Naive thymus-derived CD8-positive, alpha-beta T cell (primary cell): ENCODE measurements around the gene SCN4B. TPM values are rescaled to one million over a fixed set of nuclear protein-coding genes. Genes with fewer than 3 reads are reported as not detected.

ENCODE experiments used
- ATAC-seq, 2 donors: fragments of 150-1000 bp; cut with Tn5 transposase in 1 of 2; sonication (Bioruptor Pico), chemical (Tn5 transposase) in 1 of 2; 1 replicate in 1 of 2; 2 replicates in 1 of 2; pipeline ENCODE4 v1.10.0; 2021; ENCODE audit warnings: mild to moderate bottlenecking in 2 of 2, moderate library complexity in 2 of 2
- POLR2A ChIA-PET: fragments of 350-600 bp; sonication (Branson Sonifier 250); formaldehyde crosslinking; loops from one replicate; lab custom pipeline; 2021; ENCODE audit warnings: antibody characterized with exemption; lab: Charles Lee
- DNase-seq, 10 donors: peaks; one replicate each; pipeline versions ENCODE4 v3.0.0 to v3.0.0-alpha.2; 2020 to 2022
- H3K27ac Mint-ChIP-seq, 10 donors: one replicate each; pipeline ENCODE4 v1.8.0; 2020 to 2022; ENCODE audit warnings: mild to moderate bottlenecking in 10 of 10, mixed read lengths in 10 of 10, moderate library complexity in 4 of 10, inconsistent platforms in 1 of 10
- H3K27me3 Mint-ChIP-seq, 5 donors: one replicate each; pipeline ENCODE4 v1.8.0; 2021 to 2022; ENCODE audit warnings: mixed read lengths in 5 of 5
- H3K36me3 Mint-ChIP-seq, 3 donors: one replicate each; pipeline ENCODE4 v1.8.0; 2020 to 2022; ENCODE audit warnings: mixed read lengths in 3 of 3, mild to moderate bottlenecking in 2 of 3, inconsistent platforms in 1 of 3
- H3K4me1 Mint-ChIP-seq, 4 donors: one replicate each; pipeline ENCODE4 v1.8.0; 2021 to 2022; ENCODE audit warnings: mixed read lengths in 4 of 4
- H3K4me3 Mint-ChIP-seq, 10 donors: one replicate each; pipeline ENCODE4 v1.8.0; 2020 to 2022; ENCODE audit warnings: mild to moderate bottlenecking in 10 of 10, mixed read lengths in 10 of 10, moderate library complexity in 6 of 10, inconsistent platforms in 1 of 10
- H3K9me3 Mint-ChIP-seq, 9 donors: one replicate each; pipeline ENCODE4 v1.8.0; 2020 to 2022; ENCODE audit warnings: mixed read lengths in 9 of 9, mild to moderate bottlenecking in 3 of 9, inconsistent platforms in 1 of 9, moderate library complexity in 1 of 9
- polyA plus RNA-seq, 3 donors: library from polyadenylated mRNA; unstranded; fragments of 300-500 nt; fragmentation: Illumina TruSeq; gene quantifications; one replicate each; pipeline ENCODE4 v1.2.3, GENCODE V29; 2021
- total RNA-seq, 8 experiments: library from RNA in 2 of 8; stranded (reverse) in 2 of 8; gene quantifications; one replicate each; pipeline ENCODE4 v1.2.3 and lab custom pipeline; 2021 to 2026

The SCN4B gene
- total and polyA plus RNA-seq, 5 experiments from 2014 or later = not detected

GRCh38 chr11:118098996-118099837, 53.4 kb downstream of the SCN4B start:
- Mint-ChIP-seq H3K4me1 (peaks cover 0 to 2% (median 0%) of the 10 kb centered on the region in 4 donors), H3K27ac (no peak overlapping the region), H3K9me3 (no peaks in the 10 kb centered on the region), H3K27me3 (peaks cover 0 to 5% (median 1%) of the 10 kb centered on the region in 5 donors), H3K36me3 (no peaks in the 10 kb centered on the region), H3K4me3 (no peak overlapping the region)
- ATAC-seq (no peak), DNase-seq (no peak)
- POLR2A ChIA-PET = no interaction called here

- Mint-ChIP-seq H3K4me1 (no peaks in the 10 kb centered on the region), H3K36me3 (no peaks in the 10 kb centered on the region), H3K9me3 (no peaks in the 10 kb centered on the region), H3K27me3 (peaks cover 0 to 6% (median 3%) of the 10 kb centered on the region in 5 donors), H3K27ac (no peak overlapping the region), H3K4me3 (no peak overlapping the region)
- POLR2A ChIA-PET = no interaction called here
- DNase-seq (no peak), ATAC-seq (no peak)
Observed at GRCh38 chr11:118095967-118096367, 56.7 kb downstream of the SCN4B start.

DNA sequence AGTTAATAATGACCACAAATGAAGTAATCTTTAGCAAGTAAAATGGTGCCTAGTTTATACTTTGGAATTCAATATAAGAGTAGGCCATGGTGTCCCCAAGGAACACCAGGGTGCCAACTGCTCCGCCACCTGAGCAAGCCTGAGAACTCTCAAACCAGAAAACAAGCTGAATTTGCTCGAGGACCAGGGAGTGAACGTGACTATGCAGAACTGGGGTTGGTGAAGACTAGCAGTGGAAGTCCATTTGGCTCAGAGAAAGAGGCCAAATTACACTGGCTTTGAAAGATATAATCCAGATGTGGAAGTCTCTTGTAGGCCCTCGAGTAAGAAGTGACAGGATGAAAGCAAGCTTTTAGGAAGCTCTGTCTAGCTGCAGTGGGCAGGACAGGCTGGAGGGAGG, 57.1 kb downstream of the SCN4B start:
- DNase-seq (no peak), ATAC-seq (no peak)
- no peaks in the 10 kb centered on the region for H3K36me3 Mint-ChIP-seq
- H3K4me1 Mint-ChIP-seq = no peaks in the 10 kb centered on the region
- no peak overlapping the region for H3K27ac Mint-ChIP-seq
- POLR2A ChIA-PET = no interaction called here
- no peak overlapping the region for H3K4me3 Mint-ChIP-seq
- peaks cover 0 to 9% (median 3%) of the 10 kb centered on the region in 5 donors for H3K27me3 Mint-ChIP-seq
- H3K9me3 Mint-ChIP-seq = peaks cover 0 to 2% (median 0%) of the 10 kb centered on the region in 9 donors

DNA sequence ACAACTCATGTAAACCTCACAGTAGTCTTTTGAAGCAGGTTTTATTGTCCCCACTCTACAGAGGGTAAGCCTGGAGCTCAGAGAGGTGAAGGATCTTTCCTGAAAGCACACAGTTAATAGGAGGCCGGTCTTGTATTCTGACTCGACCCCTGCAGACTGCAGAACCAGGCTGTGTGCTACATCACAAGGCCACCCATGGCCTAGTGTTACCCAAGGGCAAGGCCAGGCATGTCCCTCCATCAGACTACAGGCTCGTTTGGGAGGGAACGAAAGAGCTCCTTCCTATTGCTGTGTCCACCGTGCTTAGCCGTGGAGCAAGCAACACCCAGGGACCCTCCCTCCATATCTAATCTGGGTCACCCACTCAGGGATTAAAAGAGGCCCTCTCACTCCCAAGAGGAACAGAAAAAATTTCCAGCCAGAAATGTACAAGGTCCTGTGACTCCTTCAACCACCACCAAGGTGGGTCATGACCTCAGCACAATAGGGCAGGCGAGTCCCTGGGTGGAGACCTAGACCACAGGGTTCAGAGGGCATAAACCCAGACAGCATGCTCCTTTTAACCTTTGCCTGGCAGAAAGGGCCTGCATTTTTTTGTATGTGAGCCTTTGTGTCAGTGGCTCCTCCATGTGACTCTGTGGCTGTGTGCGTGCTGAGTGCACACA, 59.6 kb downstream of the SCN4B start:
- peaks cover 2 to 13% (median 6%) of the 10 kb centered on the region in 5 donors for H3K27me3 Mint-ChIP-seq
- no peak overlapping the region for H3K4me3 Mint-ChIP-seq
- no peak for DNase-seq
- no peak for ATAC-seq
- H3K4me1 Mint-ChIP-seq = peaks cover 0 to 11% (median under 1%) of the 10 kb centered on the region in 4 donors
- peaks cover 0 to 15% (median 9%) of the 10 kb centered on the region in 9 donors for H3K9me3 Mint-ChIP-seq
- no peak overlapping the region for H3K27ac Mint-ChIP-seq
- peaks cover 0 to 11% (median 6%) of the 10 kb centered on the region in 3 donors for H3K36me3 Mint-ChIP-seq
- POLR2A ChIA-PET = no interaction called here

GRCh38 chr11:118091690-118092089, 60.9 kb downstream of the SCN4B start:
- H3K27me3 Mint-ChIP-seq = peaks cover 0 to 13% (median 6%) of the 10 kb centered on the region in 5 donors
- ATAC-seq (no peak), DNase-seq (no peak)
- H3K4me3 Mint-ChIP-seq = no peak overlapping the region
- peaks cover 0 to 27% (median 19%) of the 10 kb centered on the region in 9 donors for H3K9me3 Mint-ChIP-seq
- POLR2A ChIA-PET = no interaction called here
- H3K4me1 Mint-ChIP-seq = peaks cover 0 to 11% (median under 1%) of the 10 kb centered on the region in 4 donors
- peaks cover 0 to 20% (median 13%) of the 10 kb centered on the region in 3 donors for H3K36me3 Mint-ChIP-seq
- H3K27ac Mint-ChIP-seq = no peak overlapping the region

GRCh38 chr11:118090545-118091162, 62.0 kb downstream of the SCN4B start:
- Mint-ChIP-seq H3K4me1 (peaks cover 0 to 11% (median under 1%) of the 10 kb centered on the region in 4 donors), H3K27ac (no peak overlapping the region), H3K36me3 (peaks cover 0 to 22% (median 13%) of the 10 kb centered on the region in 3 donors), H3K27me3 (peaks cover 0 to 13% (median 6%) of the 10 kb centered on the region in 5 donors), H3K4me3 (no peak overlapping the region), H3K9me3 (peaks cover 0 to 33% (median 19%) of the 10 kb centered on the region in 9 donors)
- POLR2A ChIA-PET = interaction anchor here (0.6 kb wide), 1 partner anchor 159 kb away, joined by 3 read pairs; no protein-coding TSS in a partner anchor
- DNase-seq (no peak), ATAC-seq (no peak)

DNA sequence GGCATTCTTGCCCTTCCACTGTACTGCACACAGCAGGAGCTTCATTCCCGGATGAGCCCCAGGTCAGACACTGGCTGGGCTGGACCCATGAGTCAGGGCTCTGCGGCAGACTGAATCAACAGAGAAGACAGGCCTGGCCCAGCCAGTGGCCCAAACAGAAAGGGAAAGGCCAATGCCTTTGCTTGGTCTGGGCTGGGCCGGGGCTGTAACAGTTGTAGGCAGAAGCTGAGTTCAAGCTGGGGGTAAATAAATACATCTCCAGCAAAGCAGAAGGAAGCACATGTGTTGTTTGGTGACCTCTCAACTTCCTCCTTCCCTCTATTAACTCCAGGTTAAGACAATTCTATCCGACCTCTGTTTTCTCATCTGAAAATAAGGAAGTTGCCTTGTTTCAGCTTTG, 64.1 kb downstream of the SCN4B start:
- Mint-ChIP-seq H3K4me1 (peaks cover 3 to 11% (median 6%) of the 10 kb centered on the region in 4 donors), H3K4me3 (no peak overlapping the region), H3K36me3 (peaks cover 0 to 22% (median 13%) of the 10 kb centered on the region in 3 donors), H3K27ac (no peak overlapping the region), H3K9me3 (peaks cover 0 to 34% (median 19%) of the 10 kb centered on the region in 9 donors), H3K27me3 (peaks cover 0 to 10% (median 6%) of the 10 kb centered on the region in 5 donors)
- POLR2A ChIA-PET = no interaction called here
- no peak for ATAC-seq
- DNase-seq = no peak

DNA sequence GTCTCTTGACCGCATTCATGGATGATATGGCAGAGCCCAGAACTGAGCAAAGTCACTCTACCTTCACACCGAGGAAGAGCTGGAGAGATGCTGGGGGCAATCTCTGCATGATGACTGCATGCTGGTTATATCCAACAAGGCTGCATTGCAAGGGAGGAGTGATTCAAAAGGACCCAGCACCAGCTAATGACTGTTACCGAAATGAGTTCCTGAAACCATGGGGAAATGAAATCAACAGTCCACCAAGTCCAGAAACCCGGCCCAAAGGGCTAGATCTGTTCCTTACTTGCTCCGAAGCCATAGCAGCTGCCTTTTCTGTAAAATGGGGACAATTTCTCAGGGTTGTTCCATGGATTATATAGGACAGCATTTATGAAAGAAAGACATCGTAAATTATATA, 64.7 kb downstream of the SCN4B start:
- Mint-ChIP-seq H3K36me3 (peaks cover 0 to 22% (median 13%) of the 10 kb centered on the region in 3 donors), H3K27me3 (peaks cover 0 to 10% (median 6%) of the 10 kb centered on the region in 5 donors), H3K4me3 (no peak overlapping the region), H3K4me1 (peaks cover 3 to 15% (median 6%) of the 10 kb centered on the region in 4 donors), H3K27ac (no peak overlapping the region), H3K9me3 (peaks cover 0 to 34% (median 19%) of the 10 kb centered on the region in 9 donors)
- DNase-seq (no peak), ATAC-seq (no peak)
- POLR2A ChIA-PET = no interaction called here

- Mint-ChIP-seq H3K9me3 (peaks cover 0 to 34% (median 19%) of the 10 kb centered on the region in 9 donors), H3K27ac (no peak within 1 kb of the TSS), H3K36me3 (peaks cover 0 to 22% (median 13%) of the 10 kb centered on the region in 3 donors), H3K4me1 (peaks cover 3 to 15% (median 6%) of the 10 kb centered on the region in 4 donors), H3K27me3 (peaks cover 0 to 10% (median 6%) of the 10 kb centered on the region in 5 donors), H3K4me3 (no peak within 1 kb of the TSS)
- ATAC-seq = no peak
- POLR2A ChIA-PET = interaction anchor here (0.7 kb wide), 1 partner anchor 266 kb away, joined by 4 read pairs; no protein-coding TSS in a partner anchor
- no peak for DNase-seq
Observed at GRCh38 chr11:118086913-118087768, 65.5 kb downstream of the SCN4B start, which contains the start of gene SMIM35. Gene SMIM35, minus strand, starts transcription at chr11:118086963. Its CDS starts 206 bp downstream, at chr11:118086757.

DNA sequence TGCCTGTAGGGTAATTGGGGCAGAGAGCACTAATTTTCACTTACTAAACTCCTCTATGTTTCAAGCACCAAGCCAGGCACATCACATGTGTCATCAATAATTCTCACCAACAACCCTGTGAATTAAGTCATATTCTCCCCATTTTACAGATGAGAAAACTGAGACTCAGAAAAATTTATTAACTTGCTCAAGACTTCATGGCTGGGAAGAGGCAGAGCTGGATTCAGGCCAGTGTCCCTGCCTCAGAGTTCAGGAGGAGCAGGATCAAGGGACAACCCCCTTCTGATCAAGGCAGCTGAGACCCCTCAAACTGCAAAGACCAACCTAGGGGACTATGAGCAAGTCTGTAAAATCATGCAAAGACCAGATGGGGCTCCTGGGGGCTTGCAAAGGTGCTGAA, 68.0 kb downstream of the SCN4B start:
- DNase-seq (no peak), ATAC-seq (no peak)
- Mint-ChIP-seq H3K4me1 (peaks cover 3 to 15% (median 6%) of the 10 kb centered on the region in 4 donors), H3K36me3 (peaks cover 0 to 22% (median 13%) of the 10 kb centered on the region in 3 donors), H3K27ac (no peak overlapping the region), H3K4me3 (no peak overlapping the region), H3K9me3 (peaks cover 0 to 32% (median 19%) of the 10 kb centered on the region in 9 donors), H3K27me3 (peaks cover 0 to 9% (median 3%) of the 10 kb centered on the region in 5 donors)
- POLR2A ChIA-PET = interaction anchor here (0.6 kb wide), 1 partner anchor 32 kb away, joined by 3 read pairs; no protein-coding TSS in a partner anchor

- H3K9me3 Mint-ChIP-seq = peaks cover 0 to 31% (median 17%) of the 10 kb centered on the region in 9 donors
- H3K4me3 Mint-ChIP-seq = no peak overlapping the region
- POLR2A ChIA-PET = no interaction called here
- H3K36me3 Mint-ChIP-seq = peaks cover 0 to 22% (median 13%) of the 10 kb centered on the region in 3 donors
- peak overlapping the region in 5 of 10 donors; percentile 15 to 81 (median 68) for H3K27ac Mint-ChIP-seq
- peaks cover 0 to 6% (median 0%) of the 10 kb centered on the region in 5 donors for H3K27me3 Mint-ChIP-seq
- ATAC-seq (no peak), DNase-seq (no peak)
- peaks cover 3 to 15% (median 6%) of the 10 kb centered on the region in 4 donors for H3K4me1 Mint-ChIP-seq
Observed at GRCh38 chr11:118084247-118084646, 68.4 kb downstream of the SCN4B start.
